Ishikawa (cell line): ENCODE measurements around the gene OR2V1.

ENCODE experiments used
- CEBPB ChIP-seq: IDR thresholded peaks from 2 replicates; pipeline ENCODE4 v1.6.1; 2012
- CREB1 ChIP-seq: IDR thresholded peaks from 2 replicates; pipeline ENCODE4 v1.6.1; 2012; ENCODE audit warnings: low read depth
- EGR1 ChIP-seq: IDR thresholded peaks from 2 replicates; pipeline ENCODE4 v1.6.1; 2012
- EP300 ChIP-seq: IDR thresholded peaks from 2 replicates; pipeline ENCODE4 v1.6.1; 2012; ENCODE audit warnings: borderline replicate concordance
- FOXM1 ChIP-seq: IDR thresholded peaks from 2 replicates; pipeline ENCODE4 v1.6.1; 2012; ENCODE audit warnings: low read depth, borderline replicate concordance
- MAX ChIP-seq: IDR thresholded peaks from 2 replicates; pipeline ENCODE4 v1.6.1; 2012
- NFIC ChIP-seq: IDR thresholded peaks from 2 replicates; pipeline ENCODE4 v1.6.1; 2012
- RAD21 ChIP-seq: IDR thresholded peaks from 2 replicates; pipeline ENCODE4 v1.6.1; 2012; ENCODE audit warnings: low read depth
- REST ChIP-seq: IDR thresholded peaks from 2 replicates; pipeline ENCODE4 v1.6.1; 2012; ENCODE audit warnings: low read depth, mild to moderate bottlenecking
- TAF1 ChIP-seq: IDR thresholded peaks from 2 replicates; pipeline ENCODE4 v1.6.1; 2012; ENCODE audit warnings: low read depth, mild to moderate bottlenecking
- TCF12 ChIP-seq: IDR thresholded peaks from 2 replicates; pipeline ENCODE4 v1.6.1; 2012; ENCODE audit warnings: low read depth
- TEAD4 ChIP-seq: IDR thresholded peaks from 2 replicates; pipeline ENCODE4 v1.6.1; 2012
- USF1 ChIP-seq: IDR thresholded peaks from 2 replicates; pipeline ENCODE4 v1.6.1; 2012
- YY1 ChIP-seq: IDR thresholded peaks from 2 replicates; pipeline ENCODE4 v1.6.1; 2012; ENCODE audit warnings: low read depth
- ZBTB7A ChIP-seq: IDR thresholded peaks from 2 replicates; pipeline ENCODE4 v1.6.1; 2012; ENCODE audit warnings: low read depth

The OR2V1 gene

GRCh38 chr5:181108578-181109165 lies 22.3 kb downstream of the OR2V1 start:
- TF ChIP-seq ZBTB7A (no peak), YY1 (no peak), USF1 (no peak), TCF12 (no peak), CREB1 (no peak), NFIC (no peak), CEBPB (no peak), TEAD4 (no peak), EGR1 (no peak), MAX (no peak), RAD21 (no peak), TAF1 (no peak)

- TF ChIP-seq YY1 (no peak), TAF1 (no peak), CEBPB (no peak), RAD21 (no peak), CREB1 (no peak), FOXM1 (no peak), TCF12 (no peak)
These were observed 23.3 kb downstream of the OR2V1 start for GRCh38 chr5:181107699-181108098.

- TF ChIP-seq YY1 = no peak
- TF ChIP-seq TEAD4 = no peak
- no peak for TF ChIP-seq ZBTB7A
- no peak for TF ChIP-seq CREB1
- TF ChIP-seq RAD21 = no peak
- no peak for TF ChIP-seq CEBPB
- no peak for TF ChIP-seq TCF12
- no peak for TF ChIP-seq REST
- no peak for TF ChIP-seq MAX
- no peak for TF ChIP-seq FOXM1
- no peak for TF ChIP-seq USF1
- TF ChIP-seq EGR1 = no peak
- TF ChIP-seq NFIC = no peak
- TF ChIP-seq TAF1 = no peak
- TF ChIP-seq EP300 = no peak
These were observed 25.5 kb downstream of the OR2V1 start for GRCh38 chr5:181105391-181106025.

- no peak for TF ChIP-seq MAX
- no peak for TF ChIP-seq TCF12
- TF ChIP-seq EP300 = no peak
- TF ChIP-seq TEAD4 = no peak
- no peak for TF ChIP-seq CREB1
- no peak for TF ChIP-seq FOXM1
- TF ChIP-seq ZBTB7A = no peak
- no peak for TF ChIP-seq CEBPB
- TF ChIP-seq RAD21 = no peak
These were observed 30.7 kb downstream of the OR2V1 start for GRCh38 chr5:181100121-181100875.

GRCh38 chr5:181099602-181100086 lies 31.3 kb downstream of the OR2V1 start:
- TF ChIP-seq ZBTB7A (no peak), TAF1 (no peak), TEAD4 (no peak), CREB1 (no peak), TCF12 (no peak), CEBPB (no peak), RAD21 (no peak), MAX (no peak), EP300 (no peak), FOXM1 (no peak), EGR1 (no peak), NFIC (no peak)

GRCh38 chr5:181098762-181099601 lies 32.0 kb downstream of the OR2V1 start:
- no peak for TF ChIP-seq FOXM1
- no peak for TF ChIP-seq EGR1
- TF ChIP-seq CREB1 = no peak
- no peak for TF ChIP-seq CEBPB
- TF ChIP-seq MAX = no peak
- TF ChIP-seq NFIC = no peak
- no peak for TF ChIP-seq TEAD4
- no peak for TF ChIP-seq RAD21
- TF ChIP-seq REST = no peak
- TF ChIP-seq EP300 = no peak
- no peak for TF ChIP-seq TCF12
- TF ChIP-seq YY1 = no peak
- TF ChIP-seq ZBTB7A = no peak
